Measurements from ENCODE around the gene TBX4. TPM values are rescaled to one million over a fixed set of nuclear protein-coding genes. Genes with fewer than 3 reads are reported as not detected.

TBX4 gene
- total and polyA plus RNA-seq, 2 of the 13 experiments (the other 11 are each of a cell fraction or from before 2014, with no cell fraction given), result 0.11 to 1.1 TPM

DNA sequence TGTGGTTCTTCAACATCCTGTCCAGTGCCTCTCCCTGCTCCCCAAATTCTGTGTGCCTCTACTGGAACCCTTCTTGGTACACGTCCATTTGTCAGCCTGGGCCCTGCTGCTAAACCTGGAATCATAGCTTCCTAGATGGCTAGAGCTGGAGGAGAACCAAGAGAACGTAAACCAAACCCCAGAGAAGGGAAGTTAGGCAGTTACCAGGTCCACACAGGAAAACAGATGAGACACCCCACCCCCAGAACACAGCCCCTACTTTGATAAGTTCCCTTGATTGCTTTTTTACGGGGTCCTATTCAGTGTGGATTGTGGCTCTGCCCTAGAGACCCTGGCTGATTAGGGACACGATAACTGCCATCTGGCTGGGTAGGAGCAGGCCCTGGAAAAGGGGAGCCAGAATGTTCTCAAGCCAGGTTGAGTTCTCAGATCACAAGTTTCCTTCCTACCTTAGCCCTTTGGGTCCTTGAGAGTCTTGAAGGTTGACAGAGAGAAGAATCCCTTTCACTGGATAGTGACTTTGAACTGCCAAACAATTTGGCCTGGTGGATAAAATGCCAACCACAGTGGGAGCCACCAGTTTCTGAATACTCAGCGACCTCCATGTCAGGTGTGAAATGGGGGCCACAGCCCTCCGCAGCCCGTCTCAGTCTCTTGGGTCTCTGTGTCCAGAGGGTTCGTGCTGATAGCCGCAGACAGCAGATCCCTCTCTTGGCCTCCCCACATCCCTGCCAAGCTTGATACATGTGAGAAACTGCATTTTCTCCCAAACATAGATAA, 7.9 kb downstream of the TBX4 start:
- CTCF ChIA-PET (ENCODE audit: low intra/inter-chr PET ratio, low total read pairs), result no interaction called here
- TF ChIP-seq, protein P1, sequence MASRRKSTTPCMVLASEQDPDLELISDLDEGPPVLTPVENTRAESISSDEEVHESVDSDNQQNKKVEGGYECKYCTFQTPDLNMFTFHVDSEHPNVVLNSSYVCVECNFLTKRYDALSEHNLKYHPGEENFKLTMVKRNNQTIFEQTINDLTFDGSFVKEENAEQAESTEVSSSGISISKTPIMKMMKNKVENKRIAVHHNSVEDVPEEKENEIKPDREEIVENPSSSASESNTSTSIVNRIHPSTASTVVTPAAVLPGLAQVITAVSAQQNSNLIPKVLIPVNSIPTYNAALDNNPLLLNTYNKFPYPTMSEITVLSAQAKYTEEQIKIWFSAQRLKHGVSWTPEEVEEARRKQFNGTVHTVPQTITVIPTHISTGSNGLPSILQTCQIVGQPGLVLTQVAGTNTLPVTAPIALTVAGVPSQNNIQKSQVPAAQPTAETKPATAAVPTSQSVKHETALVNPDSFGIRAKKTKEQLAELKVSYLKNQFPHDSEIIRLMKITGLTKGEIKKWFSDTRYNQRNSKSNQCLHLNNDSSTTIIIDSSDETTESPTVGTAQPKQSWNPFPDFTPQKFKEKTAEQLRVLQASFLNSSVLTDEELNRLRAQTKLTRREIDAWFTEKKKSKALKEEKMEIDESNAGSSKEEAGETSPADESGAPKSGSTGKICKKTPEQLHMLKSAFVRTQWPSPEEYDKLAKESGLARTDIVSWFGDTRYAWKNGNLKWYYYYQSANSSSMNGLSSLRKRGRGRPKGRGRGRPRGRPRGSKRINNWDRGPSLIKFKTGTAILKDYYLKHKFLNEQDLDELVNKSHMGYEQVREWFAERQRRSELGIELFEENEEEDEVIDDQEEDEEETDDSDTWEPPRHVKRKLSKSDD (CRISPR knock-in tag; IDR thresholded peaks at IDR 0.05; ENCODE audit: low read depth), result 0 out of 2 replicates have a peak, but pooled peaks have one; percentile 38
- TF ChIP-seq, protein P2, sequence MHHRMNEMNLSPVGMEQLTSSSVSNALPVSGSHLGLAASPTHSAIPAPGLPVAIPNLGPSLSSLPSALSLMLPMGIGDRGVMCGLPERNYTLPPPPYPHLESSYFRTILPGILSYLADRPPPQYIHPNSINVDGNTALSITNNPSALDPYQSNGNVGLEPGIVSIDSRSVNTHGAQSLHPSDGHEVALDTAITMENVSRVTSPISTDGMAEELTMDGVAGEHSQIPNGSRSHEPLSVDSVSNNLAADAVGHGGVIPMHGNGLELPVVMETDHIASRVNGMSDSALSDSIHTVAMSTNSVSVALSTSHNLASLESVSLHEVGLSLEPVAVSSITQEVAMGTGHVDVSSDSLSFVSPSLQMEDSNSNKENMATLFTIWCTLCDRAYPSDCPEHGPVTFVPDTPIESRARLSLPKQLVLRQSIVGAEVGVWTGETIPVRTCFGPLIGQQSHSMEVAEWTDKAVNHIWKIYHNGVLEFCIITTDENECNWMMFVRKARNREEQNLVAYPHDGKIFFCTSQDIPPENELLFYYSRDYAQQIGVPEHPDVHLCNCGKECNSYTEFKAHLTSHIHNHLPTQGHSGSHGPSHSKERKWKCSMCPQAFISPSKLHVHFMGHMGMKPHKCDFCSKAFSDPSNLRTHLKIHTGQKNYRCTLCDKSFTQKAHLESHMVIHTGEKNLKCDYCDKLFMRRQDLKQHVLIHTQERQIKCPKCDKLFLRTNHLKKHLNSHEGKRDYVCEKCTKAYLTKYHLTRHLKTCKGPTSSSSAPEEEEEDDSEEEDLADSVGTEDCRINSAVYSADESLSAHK (CRISPR knock-in tag; IDR thresholded peaks at IDR 0.05; ENCODE audit: borderline replicate concordance), result no peak
- no peak for TF ChIP-seq ATRX (CRISPR knock-in tag; IDR thresholded peaks at IDR 0.05; ENCODE audit: borderline replicate concordance)
- no peak for TF ChIP-seq MTF1 (CRISPR knock-in tag; IDR thresholded peaks at IDR 0.05)
- peak; percentile 35; the same call in 1 of the 2 replicates for TF ChIP-seq ZNF768 (CRISPR knock-in tag; IDR thresholded peaks at IDR 0.05)
- peak; percentile 72; the same call in 1 of the 2 replicates for TF ChIP-seq NPAS2 (CRISPR knock-in tag; IDR thresholded peaks at IDR 0.05; ENCODE audit: borderline replicate concordance)
- TF ChIP-seq, protein P3, sequence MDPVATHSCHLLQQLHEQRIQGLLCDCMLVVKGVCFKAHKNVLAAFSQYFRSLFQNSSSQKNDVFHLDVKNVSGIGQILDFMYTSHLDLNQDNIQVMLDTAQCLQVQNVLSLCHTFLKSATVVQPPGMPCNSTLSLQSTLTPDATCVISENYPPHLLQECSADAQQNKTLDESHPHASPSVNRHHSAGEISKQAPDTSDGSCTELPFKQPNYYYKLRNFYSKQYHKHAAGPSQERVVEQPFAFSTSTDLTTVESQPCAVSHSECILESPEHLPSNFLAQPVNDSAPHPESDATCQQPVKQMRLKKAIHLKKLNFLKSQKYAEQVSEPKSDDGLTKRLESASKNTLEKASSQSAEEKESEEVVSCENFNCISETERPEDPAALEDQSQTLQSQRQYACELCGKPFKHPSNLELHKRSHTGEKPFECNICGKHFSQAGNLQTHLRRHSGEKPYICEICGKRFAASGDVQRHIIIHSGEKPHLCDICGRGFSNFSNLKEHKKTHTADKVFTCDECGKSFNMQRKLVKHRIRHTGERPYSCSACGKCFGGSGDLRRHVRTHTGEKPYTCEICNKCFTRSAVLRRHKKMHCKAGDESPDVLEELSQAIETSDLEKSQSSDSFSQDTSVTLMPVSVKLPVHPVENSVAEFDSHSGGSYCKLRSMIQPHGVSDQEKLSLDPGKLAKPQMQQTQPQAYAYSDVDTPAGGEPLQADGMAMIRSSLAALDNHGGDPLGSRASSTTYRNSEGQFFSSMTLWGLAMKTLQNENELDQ (CRISPR knock-in tag; IDR thresholded peaks at IDR 0.05; ENCODE audit: borderline replicate concordance), result 0 out of 2 replicates have a peak, but pooled peaks have one; percentile 12
- TF ChIP-seq, protein P4, sequence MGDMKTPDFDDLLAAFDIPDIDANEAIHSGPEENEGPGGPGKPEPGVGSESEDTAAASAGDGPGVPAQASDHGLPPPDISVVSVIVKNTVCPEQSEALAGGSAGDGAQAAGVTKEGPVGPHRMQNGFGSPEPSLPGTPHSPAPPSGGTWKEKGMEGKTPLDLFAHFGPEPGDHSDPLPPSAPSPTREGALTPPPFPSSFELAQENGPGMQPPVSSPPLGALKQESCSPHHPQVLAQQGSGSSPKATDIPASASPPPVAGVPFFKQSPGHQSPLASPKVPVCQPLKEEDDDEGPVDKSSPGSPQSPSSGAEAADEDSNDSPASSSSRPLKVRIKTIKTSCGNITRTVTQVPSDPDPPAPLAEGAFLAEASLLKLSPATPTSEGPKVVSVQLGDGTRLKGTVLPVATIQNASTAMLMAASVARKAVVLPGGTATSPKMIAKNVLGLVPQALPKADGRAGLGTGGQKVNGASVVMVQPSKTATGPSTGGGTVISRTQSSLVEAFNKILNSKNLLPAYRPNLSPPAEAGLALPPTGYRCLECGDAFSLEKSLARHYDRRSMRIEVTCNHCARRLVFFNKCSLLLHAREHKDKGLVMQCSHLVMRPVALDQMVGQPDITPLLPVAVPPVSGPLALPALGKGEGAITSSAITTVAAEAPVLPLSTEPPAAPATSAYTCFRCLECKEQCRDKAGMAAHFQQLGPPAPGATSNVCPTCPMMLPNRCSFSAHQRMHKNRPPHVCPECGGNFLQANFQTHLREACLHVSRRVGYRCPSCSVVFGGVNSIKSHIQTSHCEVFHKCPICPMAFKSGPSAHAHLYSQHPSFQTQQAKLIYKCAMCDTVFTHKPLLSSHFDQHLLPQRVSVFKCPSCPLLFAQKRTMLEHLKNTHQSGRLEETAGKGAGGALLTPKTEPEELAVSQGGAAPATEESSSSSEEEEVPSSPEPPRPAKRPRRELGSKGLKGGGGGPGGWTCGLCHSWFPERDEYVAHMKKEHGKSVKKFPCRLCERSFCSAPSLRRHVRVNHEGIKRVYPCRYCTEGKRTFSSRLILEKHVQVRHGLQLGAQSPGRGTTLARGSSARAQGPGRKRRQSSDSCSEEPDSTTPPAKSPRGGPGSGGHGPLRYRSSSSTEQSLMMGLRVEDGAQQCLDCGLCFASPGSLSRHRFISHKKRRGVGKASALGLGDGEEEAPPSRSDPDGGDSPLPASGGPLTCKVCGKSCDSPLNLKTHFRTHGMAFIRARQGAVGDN (CRISPR knock-in tag; IDR thresholded peaks at IDR 0.05), result peak; percentile 23; the same call in 1 of the 2 replicates
- no peak for TF ChIP-seq MIER3 (CRISPR knock-in tag; IDR thresholded peaks at IDR 0.05; ENCODE audit: borderline replicate concordance)
- no peak for TF ChIP-seq ZNF543 (CRISPR knock-in tag; IDR thresholded peaks at IDR 0.05)

More for the DNA sequence above, 7.9 kb downstream of the TBX4 start:
- no peaks in the 10 kb centered on the region for H3K79me2 ChIP-seq (ENCODE audit: insufficient read depth, low read length)
- DNase-seq (ENCODE audit: low spot score) (no peak), ATAC-seq (peak; percentile 1; the same call in 1 of the 3 replicates), FAIRE-seq (no peak)
- no peaks in the 10 kb centered on the region for H3K9me3 ChIP-seq (ENCODE audit: low read length)
- no peaks in the 10 kb centered on the region for H3K36me3 ChIP-seq (replicated peaks in 1 of 2; ENCODE audit: control insufficient read depth in 1 of 2, insufficient read depth in 2 of 2, low read length in 2 of 2)
- peak overlapping the region in 2 of 3 experiments; percentile 61 to 62; a peak in 3 of 6 replicates for H3K4me3 ChIP-seq (replicated peaks in 1 of 3; ENCODE audit: insufficient read depth in 1 of 3, low read depth in 2 of 3, low read length in 3 of 3)
- WGBS (ENCODE audit: low lambda C conversion rate), result 79% methylated on average over 6 of the region's 9 CpGs
- peak overlapping the region; percentile 69 for H3K27ac ChIP-seq (ENCODE audit: extremely low read length, insufficient read depth, low read length)
- H3K9ac ChIP-seq (ENCODE audit: insufficient read depth, low read depth, low read length), result peak overlapping the region; percentile 43; the same call in 1 of the 2 replicates
- H4K20me1 ChIP-seq (ENCODE audit: insufficient read depth, low read length), result no peaks in the 10 kb centered on the region
- in situ Hi-C loops (cut with HindIII; ENCODE audit: extremely low pct_ligation_motif_present, low pct_unique_long_range_greater_than_20kb) (no loop called here), intact Hi-C loops (cut with micrococcal nuclease; ENCODE audit: unreplicated experiment) (loop anchor here (5.0 kb wide), 1 partner anchor 32 kb away; no protein-coding TSS in a partner anchor)
- H3K4me2 ChIP-seq (ENCODE audit: low read depth, low read length), result peak overlapping the region; percentile 84
- BruUV-seq (replicated peaks), result TSS peak; percentile 89
- H3K27me3 ChIP-seq (ENCODE audit: control insufficient read depth in 1 of 2, insufficient read depth in 2 of 2, low read length in 2 of 2), result no peaks in the 10 kb centered on the region
- POLR2A ChIA-PET, result interaction anchor here (2.2 kb wide), 1 partner anchor 10 kb away, joined by 10 read pairs; no protein-coding TSS in a partner anchor
- H3K4me1 ChIP-seq (ENCODE audit: insufficient read depth, low read length), result peaks cover 71% of the 10 kb centered on the region
- H2AFZ ChIP-seq (ENCODE audit: low read length), result no peak overlapping the region

Measured in HepG2 (cell line).